Neural cell (in vitro differentiated cells): ENCODE data around the gene NF1. TPM values are rescaled to one million over a fixed set of nuclear protein-coding genes. Genes with fewer than 3 reads are reported as not detected.

Experiments
- H2AFZ ChIP-seq: fragments of 200-600, 300-800 bp; sonication (generic), shearing (Covaris generic); 2 replicates; pipeline ENCODE4 v1.6.0; 2014; ENCODE audit warnings: low read depth, mild to moderate bottlenecking, antibody characterized with exemption, low read length, moderate library complexity
- H3F3A ChIP-seq: fragments of 200-600 bp; shearing (Covaris generic); 2 replicates; pipeline ENCODE4 v1.6.1; 2016; ENCODE audit warnings: mild to moderate bottlenecking, moderate library complexity, mixed read lengths, antibody characterized with exemption, low read length; ENCODE audit not compliant: insufficient read depth, poor library complexity, severe bottlenecking
- H3K27ac ChIP-seq: fragments of 200-600, 300-800 bp; sonication (generic), shearing (Covaris generic); 2 replicates; pipeline ENCODE4 v1.5.1; 2014; ENCODE audit warnings: mild to moderate bottlenecking, low read length, moderate library complexity
- H3K27me3 ChIP-seq: fragments of 300-800, 200-600 bp; sonication (generic), shearing (Covaris generic); 2 replicates; pipeline ENCODE4 v1.6.0; 2014; ENCODE audit warnings: mild to moderate bottlenecking, low read depth, low read length, moderate library complexity; ENCODE audit not compliant: insufficient read depth
- H3K36me3 ChIP-seq: fragments of 300-800, 200-600 bp; sonication (generic), shearing (Covaris generic); 2 replicates; pipeline ENCODE4 v1.5.1; 2014; ENCODE audit warnings: mild to moderate bottlenecking, antibody characterized with exemption, low read length, moderate library complexity; ENCODE audit not compliant: insufficient read depth
- H3K4me2 ChIP-seq: fragments of 300-800, 200-600 bp; sonication (generic), shearing (Covaris generic); 2 replicates; pipeline ENCODE4 v1.6.0; 2014; ENCODE audit warnings: mild to moderate bottlenecking, low read length
- H3K4me3 ChIP-seq: fragments of 300-800, 200-600 bp; sonication (generic), shearing (Covaris generic); 2 replicates; pipeline ENCODE4 v1.5.1; 2014; ENCODE audit warnings: mild to moderate bottlenecking, low read length, moderate library complexity
- H3K79me2 ChIP-seq: fragments of 200-600 bp; shearing (Covaris generic); replicated peaks from 2 replicates; pipeline ENCODE4 v1.6.0; 2014; ENCODE audit warnings: mild to moderate bottlenecking, low read length, moderate library complexity; ENCODE audit not compliant: insufficient read depth
- H3K9ac ChIP-seq: fragments of 300-800, 200-600 bp; sonication (generic), shearing (Covaris generic); 2 replicates; pipeline ENCODE4 v1.6.1; 2016; ENCODE audit warnings: mild to moderate bottlenecking, low read length, mixed read lengths
- H3K9me2 ChIP-seq: fragments of 200-600 bp; shearing (Covaris generic); 2 replicates; pipeline ENCODE4 v1.6.1; 2016; ENCODE audit warnings: mild to moderate bottlenecking, low read length, mixed read lengths; ENCODE audit not compliant: insufficient read depth
- H3K9me3 ChIP-seq: fragments of 200-600, 300-800 bp; sonication (generic), shearing (Covaris generic); 2 replicates; pipeline ENCODE4 v1.6.1; 2016; ENCODE audit warnings: mild to moderate bottlenecking, mixed run types, low read length, moderate library complexity, mixed read lengths
- H4K20me1 ChIP-seq: fragments of 200-600 bp; shearing (Covaris generic); 2 replicates; pipeline ENCODE4 v1.6.1; 2016; ENCODE audit warnings: mild to moderate bottlenecking, mixed run types; ENCODE audit not compliant: insufficient read depth
- CTCF ChIP-seq: fragments of 450-650 bp; IDR thresholded peaks from 2 replicates; pipeline ENCODE4 v1.5.1; 2014; ENCODE audit warnings: antibody characterized with exemption, mild to moderate bottlenecking, moderate library complexity; ENCODE audit not compliant: poor library complexity, severe bottlenecking
- EZH2 ChIP-seq: fragments of 200-600, 300-800 bp; shearing (Covaris generic), sonication (generic); IDR thresholded peaks from 2 replicates; pipeline ENCODE4 v1.6.1; 2014; ENCODE audit warnings: antibody characterized with exemption, low read length, borderline replicate concordance, mild to moderate bottlenecking; ENCODE audit not compliant: insufficient read depth, poor library complexity, severe bottlenecking
- MXI1 ChIP-seq: fragments of 450-650 bp; conservative IDR thresholded peaks from 2 replicates; pipeline ENCODE4 v1.6.1; 2014; ENCODE audit warnings: antibody characterized with exemption, mild to moderate bottlenecking; ENCODE audit not compliant: poor library complexity, severe bottlenecking
- POLR2AphosphoS5 ChIP-seq: IDR thresholded peaks from 2 replicates; pipeline ENCODE4 v1.6.1; 2012
- RAD21 ChIP-seq: fragments of 450-650 bp; conservative IDR thresholded peaks from 2 replicates; pipeline ENCODE4 v1.6.1; 2014; ENCODE audit warnings: antibody characterized with exemption, mild to moderate bottlenecking, moderate library complexity
- SMC3 ChIP-seq: fragments of 450-650 bp; conservative IDR thresholded peaks from 2 replicates; pipeline ENCODE4 v1.6.1; 2014; ENCODE audit warnings: antibody characterized with exemption, mild to moderate bottlenecking, moderate library complexity; ENCODE audit not compliant: poor library complexity
- TAF1 ChIP-seq: IDR thresholded peaks from 2 replicates; pipeline ENCODE4 v1.6.1; 2012; ENCODE audit warnings: low read depth
- polyA plus RNA-seq: library from polyadenylated mRNA; depleted of rRNA; stranded (reverse); fragments of >200 nt; gene quantifications from 2 replicates; pipeline ENCODE4 v1.2.3, GENCODE V29; 2014
- TF ChIP-seq, protein P1 (sequence below): IDR thresholded peaks from 2 replicates; pipeline ENCODE4 v1.6.1; 2012; ENCODE audit warnings: borderline replicate concordance

NF1 gene
- polyA plus RNA-seq, 1 donor from 2014 or later, result 22.4 TPM

- H3K9ac ChIP-seq, result no peak overlapping the region
- no peaks in the 10 kb centered on the region for H4K20me1 ChIP-seq
- no peak overlapping the region for H3K4me3 ChIP-seq
- no peak overlapping the region for H3K27ac ChIP-seq
- H2AFZ ChIP-seq, result no peak overlapping the region
- no peaks in the 10 kb centered on the region for H3K9me3 ChIP-seq
- H3K4me2 ChIP-seq, result no peak overlapping the region
- H3K36me3 ChIP-seq, result peaks cover 9% of the 10 kb centered on the region
- H3K27me3 ChIP-seq, result no peaks in the 10 kb centered on the region
- TF ChIP-seq POLR2AphosphoS5 (no peak), EZH2 (no peak), SMC3 (no peak), MXI1 (no peak), RAD21 (no peak)
- TF ChIP-seq, protein P1, sequence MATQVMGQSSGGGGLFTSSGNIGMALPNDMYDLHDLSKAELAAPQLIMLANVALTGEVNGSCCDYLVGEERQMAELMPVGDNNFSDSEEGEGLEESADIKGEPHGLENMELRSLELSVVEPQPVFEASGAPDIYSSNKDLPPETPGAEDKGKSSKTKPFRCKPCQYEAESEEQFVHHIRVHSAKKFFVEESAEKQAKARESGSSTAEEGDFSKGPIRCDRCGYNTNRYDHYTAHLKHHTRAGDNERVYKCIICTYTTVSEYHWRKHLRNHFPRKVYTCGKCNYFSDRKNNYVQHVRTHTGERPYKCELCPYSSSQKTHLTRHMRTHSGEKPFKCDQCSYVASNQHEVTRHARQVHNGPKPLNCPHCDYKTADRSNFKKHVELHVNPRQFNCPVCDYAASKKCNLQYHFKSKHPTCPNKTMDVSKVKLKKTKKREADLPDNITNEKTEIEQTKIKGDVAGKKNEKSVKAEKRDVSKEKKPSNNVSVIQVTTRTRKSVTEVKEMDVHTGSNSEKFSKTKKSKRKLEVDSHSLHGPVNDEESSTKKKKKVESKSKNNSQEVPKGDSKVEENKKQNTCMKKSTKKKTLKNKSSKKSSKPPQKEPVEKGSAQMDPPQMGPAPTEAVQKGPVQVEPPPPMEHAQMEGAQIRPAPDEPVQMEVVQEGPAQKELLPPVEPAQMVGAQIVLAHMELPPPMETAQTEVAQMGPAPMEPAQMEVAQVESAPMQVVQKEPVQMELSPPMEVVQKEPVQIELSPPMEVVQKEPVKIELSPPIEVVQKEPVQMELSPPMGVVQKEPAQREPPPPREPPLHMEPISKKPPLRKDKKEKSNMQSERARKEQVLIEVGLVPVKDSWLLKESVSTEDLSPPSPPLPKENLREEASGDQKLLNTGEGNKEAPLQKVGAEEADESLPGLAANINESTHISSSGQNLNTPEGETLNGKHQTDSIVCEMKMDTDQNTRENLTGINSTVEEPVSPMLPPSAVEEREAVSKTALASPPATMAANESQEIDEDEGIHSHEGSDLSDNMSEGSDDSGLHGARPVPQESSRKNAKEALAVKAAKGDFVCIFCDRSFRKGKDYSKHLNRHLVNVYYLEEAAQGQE, result no peak
- no peaks in the 10 kb centered on the region for H3K9me2 ChIP-seq
- no peaks in the 10 kb centered on the region for H3F3A ChIP-seq
- H3K79me2 ChIP-seq, result no peaks in the 10 kb centered on the region
These were observed 269.2 kb downstream of the NF1 start for GRCh38 chr17:31364012-31364411.

GRCh38 chr17:31366088-31366487 is 271.3 kb downstream of the NF1 start:
- H3K9me3 ChIP-seq, result no peaks in the 10 kb centered on the region
- TF ChIP-seq RAD21, result no peak
- no peak for TF ChIP-seq TAF1
- TF ChIP-seq, protein P1, result no peak
- TF ChIP-seq CTCF, result no peak
- TF ChIP-seq SMC3, result no peak
- TF ChIP-seq EZH2, result no peak
- no peak for TF ChIP-seq POLR2AphosphoS5
- no peak for TF ChIP-seq MXI1
- H3K27me3 ChIP-seq, result no peaks in the 10 kb centered on the region
- H2AFZ ChIP-seq, result no peak overlapping the region
- peaks cover 4% of the 10 kb centered on the region for H3K36me3 ChIP-seq
- H3K79me2 ChIP-seq, result no peaks in the 10 kb centered on the region
- no peak overlapping the region for H3K9ac ChIP-seq
- H3K4me3 ChIP-seq, result no peak overlapping the region
- no peaks in the 10 kb centered on the region for H4K20me1 ChIP-seq
- no peaks in the 10 kb centered on the region for H3K9me2 ChIP-seq
- no peak overlapping the region for H3K27ac ChIP-seq
- H3F3A ChIP-seq, result no peaks in the 10 kb centered on the region
- no peak overlapping the region for H3K4me2 ChIP-seq
